ENCODE measurements around the gene AASS. TPM values are rescaled to one million over a fixed set of nuclear protein-coding genes. Genes with fewer than 3 reads are reported as not detected.
"Not testable (repeated sequence)": the region's sequence is repeated elsewhere in the genome, so short reads cannot be mapped to it uniquely, and the experiment has no call there.

Gene AASS
- total and polyA plus RNA-seq, 8 donors, result 1.8 to 106 (median 12.1) TPM

- Histone ChIP-seq H3K9me3 (no peaks in the 10 kb centered on the region), H3K36me3 (no peaks in the 10 kb centered on the region), H3K4me1 (peaks cover 0 to 36% (median 18%) of the 10 kb centered on the region in 4 donors), H3K4me3 (peak overlapping the region; percentile 15 to 40 (median 30)), H3K27me3 (no peaks in the 10 kb centered on the region), H3K27ac (peak overlapping the region in 2 of 5 donors; percentile 6 to 20)
- TF ChIP-seq EP300 (IDR thresholded peaks at IDR 0.05) (no peak), POLR2AphosphoS5 (IDR thresholded peaks at IDR 0.05) (no peak), POLR2A (IDR thresholded peaks at IDR 0.05) (no peak)
- TF ChIP-seq, protein P1, sequence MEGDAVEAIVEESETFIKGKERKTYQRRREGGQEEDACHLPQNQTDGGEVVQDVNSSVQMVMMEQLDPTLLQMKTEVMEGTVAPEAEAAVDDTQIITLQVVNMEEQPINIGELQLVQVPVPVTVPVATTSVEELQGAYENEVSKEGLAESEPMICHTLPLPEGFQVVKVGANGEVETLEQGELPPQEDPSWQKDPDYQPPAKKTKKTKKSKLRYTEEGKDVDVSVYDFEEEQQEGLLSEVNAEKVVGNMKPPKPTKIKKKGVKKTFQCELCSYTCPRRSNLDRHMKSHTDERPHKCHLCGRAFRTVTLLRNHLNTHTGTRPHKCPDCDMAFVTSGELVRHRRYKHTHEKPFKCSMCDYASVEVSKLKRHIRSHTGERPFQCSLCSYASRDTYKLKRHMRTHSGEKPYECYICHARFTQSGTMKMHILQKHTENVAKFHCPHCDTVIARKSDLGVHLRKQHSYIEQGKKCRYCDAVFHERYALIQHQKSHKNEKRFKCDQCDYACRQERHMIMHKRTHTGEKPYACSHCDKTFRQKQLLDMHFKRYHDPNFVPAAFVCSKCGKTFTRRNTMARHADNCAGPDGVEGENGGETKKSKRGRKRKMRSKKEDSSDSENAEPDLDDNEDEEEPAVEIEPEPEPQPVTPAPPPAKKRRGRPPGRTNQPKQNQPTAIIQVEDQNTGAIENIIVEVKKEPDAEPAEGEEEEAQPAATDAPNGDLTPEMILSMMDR (IDR thresholded peaks at IDR 0.05), result no peak
- 12 to 33% (median 15%) methylated on average over 5 of the region's 5 CpGs for WGBS, 5 donors
- intact Hi-C loops (cut with DNase I; ENCODE audit: low total_unique reads), result no loop called here
- DNase-seq, result no peak
These were observed 6.6 kb downstream of the AASS start for GRCh38 chr7:122137251-122138077.

DNA sequence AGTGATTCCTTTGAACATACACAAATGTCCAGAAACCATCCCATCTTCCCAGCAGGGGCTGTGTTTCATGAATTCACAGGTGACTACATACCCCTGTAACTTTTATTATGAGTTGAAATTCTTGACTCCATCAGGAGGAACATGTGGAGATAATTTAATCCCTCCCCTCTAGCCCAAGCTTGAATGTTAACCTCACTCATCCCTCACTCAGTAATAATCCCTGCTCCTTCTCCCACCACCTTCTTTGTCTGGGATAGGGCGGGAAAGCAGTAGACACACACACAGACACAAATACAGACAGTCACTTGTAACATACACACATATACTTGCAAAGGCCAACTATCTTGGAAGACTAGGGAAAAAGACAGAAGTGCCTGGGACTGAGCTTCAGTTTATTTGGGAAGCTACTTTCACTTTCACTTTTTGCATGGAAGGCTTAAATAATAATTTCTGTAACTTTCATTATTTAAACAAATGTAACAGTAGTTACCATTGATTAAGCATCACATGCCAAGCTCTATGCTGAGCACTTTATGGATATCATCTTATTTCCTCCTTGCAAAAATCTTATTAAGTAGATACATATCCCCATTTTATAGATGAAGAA lies 7.3 kb downstream of the AASS start:
- TF ChIP-seq EP300 (IDR thresholded peaks at IDR 0.05) (no peak), POLR2AphosphoS5 (IDR thresholded peaks at IDR 0.05) (no peak), POLR2A (IDR thresholded peaks at IDR 0.05) (no peak)
- TF ChIP-seq, protein P1 (IDR thresholded peaks at IDR 0.05), result no peak
- intact Hi-C loops (cut with DNase I; ENCODE audit: low total_unique reads), result no loop called here
- 71 to 88% (median 76%) methylated on average over 1 of the region's 1 CpG for WGBS, 5 donors
- Histone ChIP-seq H3K27ac (peak overlapping the region in 2 of 5 donors; percentile 6 to 29), H3K27me3 (no peaks in the 10 kb centered on the region), H3K4me3 (peak overlapping the region; percentile 15 to 40 (median 30)), H3K9me3 (no peaks in the 10 kb centered on the region), H3K36me3 (no peaks in the 10 kb centered on the region), H3K4me1 (peaks cover 0 to 29% (median 14%) of the 10 kb centered on the region in 4 donors)
- DNase-seq, result peak in 1 of 2 donors; percentile 17

DNA sequence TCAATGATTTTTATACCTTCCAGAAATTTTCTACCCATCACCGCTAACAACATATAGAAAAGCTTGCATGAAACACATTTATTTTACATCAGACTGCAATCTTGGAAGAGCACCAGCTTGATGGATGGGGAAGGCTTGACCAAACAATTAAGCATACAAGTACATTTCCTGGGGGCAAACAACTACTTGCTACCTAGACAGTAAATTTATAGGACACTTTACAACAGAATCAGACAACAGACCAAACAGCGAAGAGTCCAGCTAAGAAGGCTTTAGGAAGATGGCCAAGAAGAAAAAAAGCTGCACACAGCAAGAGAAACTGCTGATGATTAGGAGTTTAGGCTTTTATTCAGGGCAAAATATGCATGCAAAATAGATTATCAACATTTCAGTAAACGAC lies 8.0 kb downstream of the AASS start:
- Histone ChIP-seq H3K27me3 (no peaks in the 10 kb centered on the region), H3K4me1 (peaks cover 0 to 28% (median 13%) of the 10 kb centered on the region in 4 donors), H3K36me3 (no peaks in the 10 kb centered on the region), H3K27ac (no peak overlapping the region), H3K9me3 (no peaks in the 10 kb centered on the region), H3K4me3 (peak overlapping the region in 1 of 4 donors; percentile 29)
- 59 to 74% (median 65%) methylated on average over 3 of the region's 3 CpGs for WGBS, 5 donors
- TF ChIP-seq, protein P1 (IDR thresholded peaks at IDR 0.05), result no peak
- TF ChIP-seq EP300 (IDR thresholded peaks at IDR 0.05) (no peak), POLR2AphosphoS5 (IDR thresholded peaks at IDR 0.05) (no peak), POLR2A (IDR thresholded peaks at IDR 0.05) (no peak)
- intact Hi-C loops (cut with DNase I; ENCODE audit: low total_unique reads), result no loop called here
- DNase-seq, result peak in 1 of 2 donors; percentile 15

DNA sequence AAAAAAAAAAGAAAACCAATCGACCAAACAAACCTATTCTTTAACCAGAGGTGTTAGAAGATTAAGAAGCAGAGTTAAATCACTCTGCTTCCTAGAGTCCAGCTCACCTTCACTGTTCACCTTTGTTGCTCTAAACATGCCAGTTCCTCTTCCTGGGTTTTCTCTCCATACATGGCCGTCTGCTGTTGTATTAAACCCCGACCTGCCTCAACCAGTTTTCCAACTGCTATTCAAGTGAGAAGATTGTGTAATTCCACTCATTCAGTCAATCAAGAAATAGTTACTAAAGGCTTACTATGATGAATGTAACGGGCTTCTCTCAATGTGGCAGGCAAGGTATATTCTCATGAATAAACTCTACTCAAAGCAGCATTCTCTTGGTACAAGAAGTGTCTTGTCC lies 8.8 kb downstream of the AASS start:
- Histone ChIP-seq H3K27ac (no peak overlapping the region), H3K36me3 (no peaks in the 10 kb centered on the region), H3K4me3 (no peak overlapping the region), H3K27me3 (no peaks in the 10 kb centered on the region), H3K9me3 (no peaks in the 10 kb centered on the region), H3K4me1 (peaks cover 0 to 28% (median 13%) of the 10 kb centered on the region in 4 donors)
- WGBS, 5 donors, result 69 to 89% (median 83%) methylated on average over 4 of the region's 4 CpGs
- TF ChIP-seq, protein P1 (IDR thresholded peaks at IDR 0.05), result no peak
- TF ChIP-seq POLR2AphosphoS5 (IDR thresholded peaks at IDR 0.05) (no peak), EP300 (IDR thresholded peaks at IDR 0.05) (no peak), POLR2A (IDR thresholded peaks at IDR 0.05) (no peak)
- intact Hi-C loops (cut with DNase I; ENCODE audit: low total_unique reads), result no loop called here
- no peak for DNase-seq

- H3K4me3 ChIP-seq; DNase-seq; intact Hi-C loops (cut with DNase I; ENCODE audit: low total_unique reads); H3K36me3 ChIP-seq; H3K27me3 ChIP-seq; H3K9me3 ChIP-seq; H3K27ac ChIP-seq: not testable (repeated sequence)
- WGBS, 5 donors, result 93 to 99% (median 97%) methylated on average over 3 of the region's 3 CpGs
- peaks cover 0 to 28% (median 13%) of the 10 kb centered on the region in 4 donors for H3K4me1 ChIP-seq
These were observed 9.3 kb downstream of the AASS start for GRCh38 chr7:122134793-122135192.

All from stomach (tissue), 9 donors.